Measurements from ENCODE around the gene HES2. TPM values are rescaled to one million over a fixed set of nuclear protein-coding genes. Genes with fewer than 3 reads are reported as not detected.

HES2 gene, protein sequence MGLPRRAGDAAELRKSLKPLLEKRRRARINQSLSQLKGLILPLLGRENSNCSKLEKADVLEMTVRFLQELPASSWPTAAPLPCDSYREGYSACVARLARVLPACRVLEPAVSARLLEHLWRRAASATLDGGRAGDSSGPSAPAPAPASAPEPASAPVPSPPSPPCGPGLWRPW
- 0.07 TPM for polyA plus RNA-seq (2013, experiment 1 of 2)
- 0.05 TPM for polyA plus RNA-seq (2013, experiment 2 of 2)

DNA sequence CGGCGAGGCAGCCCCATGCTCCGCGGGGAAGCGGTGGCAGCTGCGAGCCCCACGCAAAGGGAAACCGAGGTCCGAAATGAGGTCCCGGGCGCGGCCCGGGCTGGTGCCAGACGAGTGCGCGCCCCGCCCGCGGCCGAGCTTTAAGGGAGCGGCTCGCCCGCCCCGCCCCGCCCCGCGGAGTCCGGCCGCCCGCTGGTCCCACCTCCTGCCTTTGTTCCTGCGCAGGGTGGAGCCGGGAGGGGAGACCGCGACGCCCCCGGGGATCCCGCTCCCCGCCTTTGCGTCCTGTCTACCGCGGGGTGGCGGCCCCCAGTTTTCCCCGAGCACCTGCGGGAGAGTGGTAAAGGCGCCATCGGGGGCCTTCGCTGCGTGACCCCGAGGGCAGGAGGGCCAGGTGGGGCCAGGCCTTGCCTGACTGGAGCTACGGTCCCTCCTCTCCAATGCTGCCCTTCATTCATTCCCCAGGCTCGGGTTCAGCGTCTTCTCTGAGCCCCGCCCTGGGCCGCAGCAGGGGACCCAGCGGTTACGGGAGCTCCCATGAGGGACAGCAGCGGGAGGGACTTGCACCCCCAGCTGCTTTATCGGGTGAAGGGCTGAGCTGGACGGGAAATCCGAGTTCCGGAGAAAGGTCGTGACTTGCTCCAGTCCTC is at the start of gene HES2:
Gene HES2, minus strand, starts transcription at position 116 of the 650 bp plus-strand sequence. Its CDS starts 99 bp downstream, at position 17.
- no peak within 1 kb of the TSS for H4K91ac ChIP-seq (ENCODE audit: low read length)
- H3K36me3 ChIP-seq (ENCODE audit: control insufficient read depth in 1 of 2, insufficient read depth in 2 of 2, low read depth in 1 of 2, low read length in 2 of 2): peaks cover 0 to under 1% of the 10 kb centered on the region in 2 experiments
- no peak within 1 kb of the TSS for H3K14ac ChIP-seq (ENCODE audit: low read length in 2 of 2)
- peaks cover 36% of the 10 kb centered on the region for H3K4me1 ChIP-seq (ENCODE audit: control insufficient read depth, insufficient read depth, low read depth, low read length)
- H2AFZ ChIP-seq (ENCODE audit: low read depth, low read length): no peak within 1 kb of the TSS
- H2BK12ac ChIP-seq (ENCODE audit: low read length in 2 of 2): no peak within 1 kb of the TSS
- H3K79me1 ChIP-seq (replicated peaks; ENCODE audit: low read length, poor library complexity, severe bottlenecking): no peaks in the 10 kb centered on the region
- DNase-seq: no peak
- no peak within 1 kb of the TSS for H4K8ac ChIP-seq (ENCODE audit: low read length)
- no peak within 1 kb of the TSS for H3K27ac ChIP-seq (ENCODE audit: low read length, poor library complexity, severe bottlenecking)
- peak within 1 kb of the TSS; percentile 61 for H3K4me2 ChIP-seq (ENCODE audit: low read length, poor library complexity, severe bottlenecking)
- no peak within 1 kb of the TSS for H3K18ac ChIP-seq (ENCODE audit: low read depth in 1 of 2, low read length in 2 of 2)
- H3K23ac ChIP-seq (ENCODE audit: low read length in 2 of 2): peak within 1 kb of the TSS in 1 of 2 experiments; percentile 80
- no peak within 1 kb of the TSS for H2AK5ac ChIP-seq (ENCODE audit: low read length, severe bottlenecking)
- H2BK120ac ChIP-seq (ENCODE audit: low read depth, low read length): no peak within 1 kb of the TSS
- peaks cover 80 to 89% of the 10 kb centered on the region in 2 experiments for H3K27me3 ChIP-seq (ENCODE audit: control insufficient read depth in 1 of 2, insufficient read depth in 1 of 2, low read length in 2 of 2)
- H2BK5ac ChIP-seq (ENCODE audit: low read depth, low read length, poor library complexity, severe bottlenecking): no peak within 1 kb of the TSS
- no peaks in the 10 kb centered on the region for H3K9me3 ChIP-seq (ENCODE audit: control insufficient read depth, low read length)
- H3K4me3 ChIP-seq (ENCODE audit: insufficient read depth in 1 of 2, low read depth in 1 of 2, low read length in 2 of 2): peak within 1 kb of the TSS; percentile 13 to 45
- H3K4ac ChIP-seq (ENCODE audit: low read depth in 1 of 2, low read length in 2 of 2): no peak within 1 kb of the TSS
- H3K9ac ChIP-seq (ENCODE audit: low read length): no peak within 1 kb of the TSS
- WGBS: 2% methylated on average over 57 of the region's 62 CpGs
- H2BK15ac ChIP-seq (ENCODE audit: low read depth, poor library complexity, severe bottlenecking): no peak within 1 kb of the TSS

DNA sequence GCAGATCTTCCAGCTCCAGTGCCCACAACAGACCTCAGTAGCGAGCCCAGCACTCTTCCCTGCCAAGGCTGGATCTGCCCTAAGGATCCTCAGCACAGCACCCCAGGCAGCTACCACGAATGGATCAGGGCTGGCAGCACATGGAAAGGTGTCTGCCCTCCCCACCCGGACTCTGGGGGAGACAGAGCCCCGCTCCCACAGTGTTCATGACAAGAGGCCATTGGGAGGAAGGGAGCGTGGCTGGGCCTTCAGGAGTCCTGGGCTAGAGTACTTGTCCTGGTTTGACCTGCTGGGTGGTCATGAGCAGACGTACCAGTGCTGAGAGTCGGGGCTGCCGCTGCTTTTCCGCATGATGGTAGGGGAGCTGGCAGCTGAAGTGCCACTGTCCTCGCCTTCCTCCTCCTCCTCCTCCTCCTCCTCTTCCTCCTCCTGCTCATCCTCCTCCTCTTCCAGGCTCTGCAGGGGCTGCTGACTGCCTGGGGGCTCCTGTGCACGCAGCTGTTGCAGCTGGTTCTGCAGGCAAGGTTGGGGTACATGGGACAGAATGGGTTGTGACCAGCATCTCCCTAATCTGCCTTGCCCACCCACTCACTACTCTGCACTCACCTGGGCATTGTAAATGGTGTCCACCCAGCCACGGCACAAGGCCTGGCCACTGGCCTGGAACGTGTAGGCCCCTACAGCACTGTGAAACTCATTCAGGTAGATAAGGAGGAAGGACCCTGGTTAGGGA is 49.2 kb upstream of the HES2 start:
- WGBS: 95% methylated on average over 11 of the region's 13 CpGs
- H2BK5ac ChIP-seq (ENCODE audit: low read depth, low read length, poor library complexity, severe bottlenecking): no peak overlapping the region
- H4K91ac ChIP-seq (ENCODE audit: low read length): no peak overlapping the region
- H4K8ac ChIP-seq (ENCODE audit: low read length): peak overlapping the region; percentile 12
- H3K23ac ChIP-seq (ENCODE audit: low read length in 2 of 2): no peak overlapping the region
- H3K4me2 ChIP-seq (ENCODE audit: low read length, poor library complexity, severe bottlenecking): no peak overlapping the region
- H3K9me3 ChIP-seq (ENCODE audit: control insufficient read depth, low read length): no peaks in the 10 kb centered on the region
- no peaks in the 10 kb centered on the region for H3K4me1 ChIP-seq (ENCODE audit: control insufficient read depth, insufficient read depth, low read depth, low read length)
- peaks cover 35 to 97% of the 10 kb centered on the region in 2 experiments for H3K36me3 ChIP-seq (ENCODE audit: control insufficient read depth in 1 of 2, insufficient read depth in 2 of 2, low read depth in 1 of 2, low read length in 2 of 2)
- H3K4me3 ChIP-seq (ENCODE audit: insufficient read depth in 1 of 2, low read depth in 1 of 2, low read length in 2 of 2): no peak overlapping the region
- no peak for DNase-seq
- peaks cover 0 to 9% of the 10 kb centered on the region in 2 experiments for H3K27me3 ChIP-seq (ENCODE audit: control insufficient read depth in 1 of 2, insufficient read depth in 1 of 2, low read length in 2 of 2)
- no peak overlapping the region for H2AFZ ChIP-seq (ENCODE audit: low read depth, low read length)
- no peak overlapping the region for H3K14ac ChIP-seq (ENCODE audit: low read length in 2 of 2)
- no peak overlapping the region for H2BK120ac ChIP-seq (ENCODE audit: low read depth, low read length)
- no peak overlapping the region for H3K9ac ChIP-seq (ENCODE audit: low read length)
- H2AK5ac ChIP-seq (ENCODE audit: low read length, severe bottlenecking): no peak overlapping the region
- no peak overlapping the region for H2BK15ac ChIP-seq (ENCODE audit: low read depth, poor library complexity, severe bottlenecking)
- no peak overlapping the region for H3K27ac ChIP-seq (ENCODE audit: low read length, poor library complexity, severe bottlenecking)
- H3K18ac ChIP-seq (ENCODE audit: low read depth in 1 of 2, low read length in 2 of 2): no peak overlapping the region
- no peaks in the 10 kb centered on the region for H3K79me1 ChIP-seq (replicated peaks; ENCODE audit: low read length, poor library complexity, severe bottlenecking)
- no peak overlapping the region for H3K4ac ChIP-seq (ENCODE audit: low read depth in 1 of 2, low read length in 2 of 2)
- H2BK12ac ChIP-seq (ENCODE audit: low read length in 2 of 2): no peak overlapping the region

GRCh38 chr1:6467744-6468688 is 48.3 kb upstream of the HES2 start:
- H3K23ac ChIP-seq (ENCODE audit: low read length in 2 of 2): no peak overlapping the region
- no peak for DNase-seq

More at GRCh38 chr1:6467744-6468688, 48.3 kb upstream of the HES2 start:
- H3K4me3 ChIP-seq (ENCODE audit: insufficient read depth in 1 of 2, low read depth in 1 of 2, low read length in 2 of 2): no peak overlapping the region
- no peaks in the 10 kb centered on the region for H3K4me1 ChIP-seq (ENCODE audit: control insufficient read depth, insufficient read depth, low read depth, low read length)
- H2AK5ac ChIP-seq (ENCODE audit: low read length, severe bottlenecking): no peak overlapping the region
- no peak overlapping the region for H4K91ac ChIP-seq (ENCODE audit: low read length)
- H2BK12ac ChIP-seq (ENCODE audit: low read length in 2 of 2): no peak overlapping the region
- H2AFZ ChIP-seq (ENCODE audit: low read depth, low read length): no peak overlapping the region
- no peaks in the 10 kb centered on the region for H3K79me1 ChIP-seq (replicated peaks; ENCODE audit: low read length, poor library complexity, severe bottlenecking)
- no peak overlapping the region for H3K9ac ChIP-seq (ENCODE audit: low read length)
- peaks cover 37 to 89% of the 10 kb centered on the region in 2 experiments for H3K36me3 ChIP-seq (ENCODE audit: control insufficient read depth in 1 of 2, insufficient read depth in 2 of 2, low read depth in 1 of 2, low read length in 2 of 2)
- H3K9me3 ChIP-seq (ENCODE audit: control insufficient read depth, low read length): no peaks in the 10 kb centered on the region
- no peak overlapping the region for H4K8ac ChIP-seq (ENCODE audit: low read length)
- no peak overlapping the region for H3K4me2 ChIP-seq (ENCODE audit: low read length, poor library complexity, severe bottlenecking)
- no peak overlapping the region for H2BK5ac ChIP-seq (ENCODE audit: low read depth, low read length, poor library complexity, severe bottlenecking)
- H2BK15ac ChIP-seq (ENCODE audit: low read depth, poor library complexity, severe bottlenecking): no peak overlapping the region
- whole genome bisulfite sequencing: 98% methylated on average over 30 of the region's 30 CpGs
- no peak overlapping the region for H3K27ac ChIP-seq (ENCODE audit: low read length, poor library complexity, severe bottlenecking)
- H3K18ac ChIP-seq (ENCODE audit: low read depth in 1 of 2, low read length in 2 of 2): no peak overlapping the region
- H3K4ac ChIP-seq (ENCODE audit: low read depth in 1 of 2, low read length in 2 of 2): no peak overlapping the region
- H3K14ac ChIP-seq (ENCODE audit: low read length in 2 of 2): no peak overlapping the region
- H2BK120ac ChIP-seq (ENCODE audit: low read depth, low read length): no peak overlapping the region
- peaks cover 0 to 9% of the 10 kb centered on the region in 2 experiments for H3K27me3 ChIP-seq (ENCODE audit: control insufficient read depth in 1 of 2, insufficient read depth in 1 of 2, low read length in 2 of 2)
